ENCODE measurements around the gene RGL1.

The RGL1 gene

GRCh38 chr1:183967914-183968313 lies 163.0 kb downstream of the RGL1 start:
- DNase-seq = no peak

- no peak for DNase-seq
Measured at GRCh38 chr1:183968386-183968785, 163.5 kb downstream of the RGL1 start.

GRCh38 chr1:183970516-183971300 lies 165.8 kb downstream of the RGL1 start:
- no peak for DNase-seq

GRCh38 chr1:183975651-183976050 lies 170.7 kb downstream of the RGL1 start:
- DNase-seq = no peak

GRCh38 chr1:183977717-183978116 lies 172.8 kb downstream of the RGL1 start:
- DNase-seq = no peak
